ENCODE data around the gene DHDH.

DHDH gene

GRCh38 chr19:48991011-48991609 lies 57.6 kb downstream of the DHDH start:
- no peak overlapping the region for H3K4me3 ChIP-seq (ENCODE audit: low read depth, low read length)

- H3K4me3 ChIP-seq (ENCODE audit: low read depth, low read length): peak overlapping the region; percentile 70
Measured at GRCh38 chr19:48991873-48992580, 58.5 kb downstream of the DHDH start.

- peak overlapping the region; percentile 70 for H3K4me3 ChIP-seq (ENCODE audit: low read depth, low read length)
Measured at GRCh38 chr19:48992581-48993174, 59.2 kb downstream of the DHDH start.

- peak within 1 kb of the TSS; percentile 70 for H3K4me3 ChIP-seq (ENCODE audit: low read depth, low read length)
Measured at GRCh38 chr19:48993175-48994034, 59.9 kb downstream of the DHDH start, which contains the start of the genes GYS1 and RUVBL2. Gene GYS1, minus strand, starts transcription at chr19:48993309. Its CDS starts 197 bp downstream, at chr19:48993112. Gene RUVBL2, plus strand, starts transcription at chr19:48993887. Its CDS starts 25 bp downstream, at chr19:48993912.

GRCh38 chr19:48994035-48994386 lies 60.5 kb downstream of the DHDH start:
- peak overlapping the region; percentile 67 for H3K4me3 ChIP-seq (ENCODE audit: low read depth, low read length)

All from iPS-11a (cell line).